DND-41 (cell line): ENCODE results near the gene PRKAR2A.

ENCODE experiments used
- ATAC-seq: fragments of 200-7000 bp; cut with Tn5 transposase; 3 replicates; pipeline ENCODE4 v1.9.1; 2021; ENCODE audit warnings: low read depth; ENCODE audit not compliant: insufficient read depth
- DNase-seq: peaks from one replicate; pipeline ENCODE4 v3.0.0-alpha.2; 2020
- H2AFZ ChIP-seq: 2 replicates; pipeline ENCODE4 v1.6.0; 2012; ENCODE audit warnings: low read depth, low read length
- H3K27ac ChIP-seq: 2 replicates; pipeline ENCODE4 v1.5.1; 2012; ENCODE audit warnings: low read length, inconsistent platforms
- H3K27me3 ChIP-seq: fragments of 200-600 bp; sonication (generic); 2 replicates; pipeline ENCODE4 v1.6.0; 2012; ENCODE audit warnings: low read length, mild to moderate bottlenecking, inconsistent platforms; ENCODE audit not compliant: insufficient read depth, poor library complexity
- H3K36me3 ChIP-seq: 2 replicates; pipeline ENCODE4 v1.5.1; 2012; ENCODE audit warnings: low read length, inconsistent platforms; ENCODE audit not compliant: insufficient read depth
- H3K4me1 ChIP-seq: 2 replicates; pipeline ENCODE4 v1.5.1; 2012; ENCODE audit warnings: mild to moderate bottlenecking, low read length; ENCODE audit not compliant: insufficient read depth
- H3K4me2 ChIP-seq: 2 replicates; pipeline ENCODE4 v1.6.0; 2012; ENCODE audit warnings: mild to moderate bottlenecking, moderate library complexity, low read length, inconsistent platforms; ENCODE audit not compliant: insufficient read depth
- H3K4me3 ChIP-seq, 2 experiments: fragments of 200-600 bp in 1 of 2; shearing (Covaris generic) in 1 of 2; 2 replicates each; pipeline ENCODE4 v1.5.1; 2012 to 2016; ENCODE audit warnings: inconsistent platforms in 2 of 2, low read length in 2 of 2, mild to moderate bottlenecking in 2 of 2, low read depth in 1 of 2, moderate library complexity in 1 of 2
- H3K79me2 ChIP-seq: 2 replicates; pipeline ENCODE4 v1.6.0; 2012; ENCODE audit warnings: low read length, inconsistent platforms; ENCODE audit not compliant: insufficient read depth
- H3K9ac ChIP-seq: 2 replicates; pipeline ENCODE4 v1.6.0; 2012; ENCODE audit warnings: low read depth, mild to moderate bottlenecking, inconsistent platforms, low read length, moderate library complexity
- H3K9me3 ChIP-seq: 2 replicates; pipeline ENCODE4 v1.5.1; 2012; ENCODE audit warnings: low read length, moderate library complexity, mild to moderate bottlenecking, inconsistent platforms; ENCODE audit not compliant: insufficient read depth, severe bottlenecking
- H4K20me1 ChIP-seq: 2 replicates; pipeline ENCODE4 v1.6.0; 2012; ENCODE audit warnings: low read length; ENCODE audit not compliant: insufficient read depth
- EZH2 ChIP-seq: IDR thresholded peaks from 3 replicates; pipeline ENCODE4 v1.6.1; 2012; ENCODE audit warnings: borderline replicate concordance, low read depth, mild to moderate bottlenecking, moderate library complexity, low read length, inconsistent platforms; ENCODE audit not compliant: severe bottlenecking
- TF ChIP-seq, protein P1 (sequence below): IDR thresholded peaks from 2 replicates; pipeline ENCODE4 v1.5.1; 2012; ENCODE audit warnings: borderline replicate concordance, low read length, moderate library complexity, mild to moderate bottlenecking; ENCODE audit not compliant: poor library complexity, severe bottlenecking; ENCODE audit errors: extremely low read depth

Gene PRKAR2A

GRCh38 chr3:48711727-48712126, 135.9 kb downstream of the PRKAR2A start:
- H3K79me2 ChIP-seq = peaks cover 97% of the 10 kb centered on the region
- peaks cover 36% of the 10 kb centered on the region for H3K4me1 ChIP-seq
- no peak overlapping the region for H3K4me3 ChIP-seq
- no peak overlapping the region for H3K27ac ChIP-seq
- DNase-seq (no peak), ATAC-seq (no peak)
- TF ChIP-seq EZH2 = no peak
- TF ChIP-seq, protein P1, sequence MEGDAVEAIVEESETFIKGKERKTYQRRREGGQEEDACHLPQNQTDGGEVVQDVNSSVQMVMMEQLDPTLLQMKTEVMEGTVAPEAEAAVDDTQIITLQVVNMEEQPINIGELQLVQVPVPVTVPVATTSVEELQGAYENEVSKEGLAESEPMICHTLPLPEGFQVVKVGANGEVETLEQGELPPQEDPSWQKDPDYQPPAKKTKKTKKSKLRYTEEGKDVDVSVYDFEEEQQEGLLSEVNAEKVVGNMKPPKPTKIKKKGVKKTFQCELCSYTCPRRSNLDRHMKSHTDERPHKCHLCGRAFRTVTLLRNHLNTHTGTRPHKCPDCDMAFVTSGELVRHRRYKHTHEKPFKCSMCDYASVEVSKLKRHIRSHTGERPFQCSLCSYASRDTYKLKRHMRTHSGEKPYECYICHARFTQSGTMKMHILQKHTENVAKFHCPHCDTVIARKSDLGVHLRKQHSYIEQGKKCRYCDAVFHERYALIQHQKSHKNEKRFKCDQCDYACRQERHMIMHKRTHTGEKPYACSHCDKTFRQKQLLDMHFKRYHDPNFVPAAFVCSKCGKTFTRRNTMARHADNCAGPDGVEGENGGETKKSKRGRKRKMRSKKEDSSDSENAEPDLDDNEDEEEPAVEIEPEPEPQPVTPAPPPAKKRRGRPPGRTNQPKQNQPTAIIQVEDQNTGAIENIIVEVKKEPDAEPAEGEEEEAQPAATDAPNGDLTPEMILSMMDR = no peak
- no peak overlapping the region for H3K9ac ChIP-seq
- H3K4me2 ChIP-seq = no peak overlapping the region
- no peak overlapping the region for H2AFZ ChIP-seq
- H4K20me1 ChIP-seq = peaks cover 56% of the 10 kb centered on the region
- H3K36me3 ChIP-seq = peaks cover 74% of the 10 kb centered on the region
- no peaks in the 10 kb centered on the region for H3K9me3 ChIP-seq
- H3K27me3 ChIP-seq = no peaks in the 10 kb centered on the region

GRCh38 chr3:48709051-48709461, 138.6 kb downstream of the PRKAR2A start:
- no peak for DNase-seq
- Histone ChIP-seq H3K9ac (no peak overlapping the region), H3K4me2 (no peak overlapping the region)

GRCh38 chr3:48708481-48708889, 139.2 kb downstream of the PRKAR2A start:
- no peak overlapping the region for H3K27ac ChIP-seq
- no peak for ATAC-seq

More at GRCh38 chr3:48709051-48709461, 138.6 kb downstream of the PRKAR2A start:
- Histone ChIP-seq H4K20me1 (peaks cover 74% of the 10 kb centered on the region), H3K27me3 (no peaks in the 10 kb centered on the region), H3K9me3 (no peaks in the 10 kb centered on the region), H3K4me1 (peaks cover 16% of the 10 kb centered on the region), H2AFZ (no peak overlapping the region), H3K4me3 (no peak overlapping the region), H3K36me3 (peaks cover 74% of the 10 kb centered on the region), H3K79me2 (peaks cover 97% of the 10 kb centered on the region), H3K27ac (no peak overlapping the region)
- ATAC-seq = no peak
- TF ChIP-seq EZH2 = no peak
- TF ChIP-seq, protein P1 = no peak

More at GRCh38 chr3:48708481-48708889, 139.2 kb downstream of the PRKAR2A start:
- no peaks in the 10 kb centered on the region for H3K27me3 ChIP-seq
- DNase-seq = no peak
- peaks cover 97% of the 10 kb centered on the region for H3K79me2 ChIP-seq
- no peak for TF ChIP-seq EZH2
- TF ChIP-seq, protein P1 = no peak
- no peak overlapping the region for H3K9ac ChIP-seq
- no peak overlapping the region for H2AFZ ChIP-seq
- peaks cover 70% of the 10 kb centered on the region for H3K36me3 ChIP-seq
- H3K4me2 ChIP-seq = no peak overlapping the region
- H3K4me3 ChIP-seq = no peak overlapping the region
- H3K9me3 ChIP-seq = no peaks in the 10 kb centered on the region
- H4K20me1 ChIP-seq = peaks cover 74% of the 10 kb centered on the region
- H3K4me1 ChIP-seq = peaks cover 13% of the 10 kb centered on the region
